ENCODE data around the gene SLC30A1.

Gene SLC30A1

DNA sequence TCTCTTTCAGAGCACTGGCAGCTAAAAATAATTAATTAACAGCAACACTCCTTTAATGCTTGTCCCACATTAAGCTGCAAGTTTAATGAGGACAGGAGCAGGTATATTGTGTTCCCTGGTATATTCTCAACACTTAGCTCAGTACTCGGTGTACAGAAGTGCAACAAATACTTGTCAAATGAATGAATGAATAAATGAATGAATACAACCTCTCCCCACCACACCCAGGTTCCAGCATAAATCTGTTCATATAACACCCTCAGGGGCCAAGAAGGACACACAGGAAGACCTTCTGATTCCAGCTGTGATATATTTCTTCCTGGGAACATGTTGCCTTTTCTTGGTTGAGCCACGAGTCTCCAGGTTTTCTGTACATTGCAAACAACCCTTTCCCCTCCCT, 48.9 kb downstream of the SLC30A1 start:
- Histone ChIP-seq H3K4me1 (ENCODE audit: control insufficient read depth, insufficient read depth, low read length, poor library complexity, severe bottlenecking) (peaks cover 2% of the 10 kb centered on the region), H3K4me3 (ENCODE audit: extremely low read depth, insufficient read depth, low read length, poor library complexity, severe bottlenecking) (no peak overlapping the region), H3K27ac (ENCODE audit: low read depth, low read length, severe bottlenecking) (no peak overlapping the region), H3K9me3 (ENCODE audit: control insufficient read depth, low read length) (no peaks in the 10 kb centered on the region), H3K36me3 (ENCODE audit: control insufficient read depth, insufficient read depth, low read length) (no peaks in the 10 kb centered on the region)
- WGBS, 2 experiments (ENCODE audit: insufficient coverage in 2 of 2), result no CpG with 5 or more reads among the region's 2 CpGs

DNA sequence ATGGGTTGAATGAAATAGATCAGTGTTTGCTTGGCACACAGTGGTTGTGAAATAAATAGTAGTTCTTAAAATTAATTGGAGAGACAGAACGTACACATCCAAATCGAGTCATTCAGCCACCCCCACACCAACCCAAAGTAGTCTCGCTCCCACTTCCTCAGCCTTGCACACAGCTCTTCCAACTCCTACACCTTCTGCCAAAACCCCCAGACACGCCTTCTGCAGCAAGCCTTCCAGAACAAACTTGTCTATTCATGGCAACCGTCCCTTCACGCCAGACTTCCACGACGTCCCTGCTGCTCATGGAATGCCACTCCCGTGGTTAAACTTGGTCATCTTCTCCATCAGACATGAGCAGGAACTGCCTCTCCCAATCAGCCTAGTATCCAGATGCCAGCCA, 49.5 kb downstream of the SLC30A1 start:
- Histone ChIP-seq H3K4me1 (ENCODE audit: control insufficient read depth, insufficient read depth, low read length, poor library complexity, severe bottlenecking) (peaks cover 9% of the 10 kb centered on the region), H3K4me3 (ENCODE audit: extremely low read depth, insufficient read depth, low read length, poor library complexity, severe bottlenecking) (no peak overlapping the region), H3K27ac (ENCODE audit: low read depth, low read length, severe bottlenecking) (no peak overlapping the region), H3K36me3 (ENCODE audit: control insufficient read depth, insufficient read depth, low read length) (no peaks in the 10 kb centered on the region), H3K9me3 (ENCODE audit: control insufficient read depth, low read length) (no peaks in the 10 kb centered on the region)
- 90% methylated on average over 8 to 9 of the region's 9 CpGs for WGBS, 2 experiments (ENCODE audit: insufficient coverage in 2 of 2)

DNA sequence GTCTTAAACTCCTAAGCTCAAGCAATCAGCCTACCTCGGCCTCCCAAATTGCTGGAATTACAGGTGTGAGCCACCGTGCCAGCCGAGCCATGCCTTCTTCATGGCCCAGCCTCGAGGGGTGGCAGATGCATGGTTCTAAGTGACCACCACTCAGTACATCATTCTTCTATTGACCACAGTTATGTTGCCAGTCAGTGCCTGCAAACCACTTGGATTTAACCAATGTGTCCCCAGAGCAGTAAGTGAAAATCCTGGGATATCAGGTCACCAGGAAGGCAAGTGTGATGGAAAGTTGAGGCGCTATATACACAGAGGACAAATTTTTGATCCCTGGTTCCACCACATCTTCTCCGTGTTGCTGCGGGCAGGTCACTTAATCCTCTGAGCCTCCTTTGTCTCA, 50.0 kb downstream of the SLC30A1 start:
- H3K9me3 ChIP-seq (ENCODE audit: control insufficient read depth, low read length), result no peaks in the 10 kb centered on the region
- WGBS, 2 experiments (ENCODE audit: insufficient coverage in 2 of 2), result 88 to 97% methylated on average over 7 of the region's 7 CpGs

DNA sequence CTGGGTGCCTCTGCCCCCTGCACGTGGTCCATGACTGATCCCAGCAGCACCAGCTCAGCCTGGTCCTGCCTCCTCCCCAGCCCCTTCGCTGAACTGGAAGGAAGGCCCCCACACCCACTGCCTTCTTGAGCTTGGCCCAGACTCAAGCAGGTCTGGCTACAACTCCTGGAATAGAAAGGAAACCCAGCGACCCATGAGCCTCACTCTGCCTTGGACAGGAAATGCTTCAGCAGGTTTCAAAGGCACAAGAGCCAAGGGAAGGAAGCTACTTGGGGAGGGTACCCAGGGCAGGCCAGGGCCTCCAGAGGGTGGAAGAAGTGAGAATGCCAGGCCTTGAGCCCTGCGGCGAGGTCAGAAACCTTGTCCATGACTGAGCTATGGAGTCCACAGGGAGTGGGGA, 51.1 kb downstream of the SLC30A1 start:
- H3K4me3 ChIP-seq (ENCODE audit: extremely low read depth, insufficient read depth, low read length, poor library complexity, severe bottlenecking), result no peak overlapping the region
- H3K27ac ChIP-seq (ENCODE audit: low read depth, low read length, severe bottlenecking), result no peak overlapping the region
- H3K4me1 ChIP-seq (ENCODE audit: control insufficient read depth, insufficient read depth, low read length, poor library complexity, severe bottlenecking), result peaks cover 9% of the 10 kb centered on the region
- no peaks in the 10 kb centered on the region for H3K9me3 ChIP-seq (ENCODE audit: control insufficient read depth, low read length)
- WGBS, 2 experiments (ENCODE audit: insufficient coverage in 2 of 2), result 79 to 92% methylated on average over 3 to 5 of the region's 5 CpGs
- no peaks in the 10 kb centered on the region for H3K36me3 ChIP-seq (ENCODE audit: control insufficient read depth, insufficient read depth, low read length)

More for the DNA sequence above, 50.0 kb downstream of the SLC30A1 start:
- Histone ChIP-seq H3K4me1 (ENCODE audit: control insufficient read depth, insufficient read depth, low read length, poor library complexity, severe bottlenecking) (peaks cover 9% of the 10 kb centered on the region), H3K27ac (ENCODE audit: low read depth, low read length, severe bottlenecking) (no peak overlapping the region), H3K4me3 (ENCODE audit: extremely low read depth, insufficient read depth, low read length, poor library complexity, severe bottlenecking) (no peak overlapping the region), H3K36me3 (ENCODE audit: control insufficient read depth, insufficient read depth, low read length) (no peaks in the 10 kb centered on the region)

DNA sequence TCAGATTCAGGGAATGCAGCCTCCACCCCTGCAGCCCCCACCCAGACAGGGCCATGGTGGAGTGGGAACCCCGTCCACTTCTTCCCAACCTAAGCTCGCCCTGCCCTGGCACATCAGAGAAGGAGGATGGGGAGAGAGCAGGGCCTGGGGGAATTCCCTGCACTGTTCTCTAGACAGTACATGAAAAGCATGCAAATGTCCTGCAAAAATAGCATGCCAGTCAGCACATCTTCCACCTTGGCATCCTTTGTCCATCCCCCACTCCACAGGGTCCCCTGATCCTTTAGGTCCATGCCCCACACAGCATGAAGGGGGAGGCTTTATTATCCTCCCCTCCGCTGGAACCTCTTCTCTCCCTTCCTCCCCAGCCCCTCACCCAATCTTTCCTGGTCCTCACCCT, 52.0 kb downstream of the SLC30A1 start:
- no peaks in the 10 kb centered on the region for H3K36me3 ChIP-seq (ENCODE audit: control insufficient read depth, insufficient read depth, low read length)
- H3K4me3 ChIP-seq (ENCODE audit: extremely low read depth, insufficient read depth, low read length, poor library complexity, severe bottlenecking), result no peak overlapping the region
- H3K4me1 ChIP-seq (ENCODE audit: control insufficient read depth, insufficient read depth, low read length, poor library complexity, severe bottlenecking), result peaks cover 9% of the 10 kb centered on the region
- no peak overlapping the region for H3K27ac ChIP-seq (ENCODE audit: low read depth, low read length, severe bottlenecking)
- WGBS, 2 experiments (ENCODE audit: insufficient coverage in 2 of 2), result 82% methylated on average over 3 of the region's 3 CpGs; no CpG with 5 or more reads in 1 of the 2 experiments
- no peaks in the 10 kb centered on the region for H3K9me3 ChIP-seq (ENCODE audit: control insufficient read depth, low read length)

DNA sequence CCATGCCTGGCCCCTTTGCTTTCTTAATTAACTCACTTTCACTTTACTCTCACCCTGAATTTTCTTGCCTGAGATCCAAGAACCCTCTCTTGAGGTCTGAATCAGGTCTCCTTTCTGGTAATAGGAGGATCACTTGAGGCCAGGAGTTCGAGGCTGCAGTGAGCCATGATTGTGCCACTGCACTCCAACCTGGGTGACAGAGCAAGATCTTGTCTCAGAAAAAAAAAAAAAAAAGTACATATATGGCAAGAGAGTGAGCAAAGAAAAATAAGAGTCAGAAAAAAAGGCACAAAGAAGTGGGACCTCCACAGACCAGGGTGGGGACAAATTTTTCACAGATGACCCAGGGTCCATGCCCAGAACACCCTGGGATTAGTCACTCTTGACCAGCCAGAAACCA, 52.9 kb downstream of the SLC30A1 start:
- peaks cover 9% of the 10 kb centered on the region for H3K4me1 ChIP-seq (ENCODE audit: control insufficient read depth, insufficient read depth, low read length, poor library complexity, severe bottlenecking)
- H3K27ac ChIP-seq (ENCODE audit: low read depth, low read length, severe bottlenecking), result no peak overlapping the region
- H3K9me3 ChIP-seq (ENCODE audit: control insufficient read depth, low read length), result no peaks in the 10 kb centered on the region
- WGBS, 2 experiments (ENCODE audit: insufficient coverage in 2 of 2), result 100% methylated on average over 1 of the region's 1 CpG; no CpG with 5 or more reads in 1 of the 2 experiments
- H3K4me3 ChIP-seq (ENCODE audit: extremely low read depth, insufficient read depth, low read length, poor library complexity, severe bottlenecking), result no peak overlapping the region
- no peaks in the 10 kb centered on the region for H3K36me3 ChIP-seq (ENCODE audit: control insufficient read depth, insufficient read depth, low read length)

DNA sequence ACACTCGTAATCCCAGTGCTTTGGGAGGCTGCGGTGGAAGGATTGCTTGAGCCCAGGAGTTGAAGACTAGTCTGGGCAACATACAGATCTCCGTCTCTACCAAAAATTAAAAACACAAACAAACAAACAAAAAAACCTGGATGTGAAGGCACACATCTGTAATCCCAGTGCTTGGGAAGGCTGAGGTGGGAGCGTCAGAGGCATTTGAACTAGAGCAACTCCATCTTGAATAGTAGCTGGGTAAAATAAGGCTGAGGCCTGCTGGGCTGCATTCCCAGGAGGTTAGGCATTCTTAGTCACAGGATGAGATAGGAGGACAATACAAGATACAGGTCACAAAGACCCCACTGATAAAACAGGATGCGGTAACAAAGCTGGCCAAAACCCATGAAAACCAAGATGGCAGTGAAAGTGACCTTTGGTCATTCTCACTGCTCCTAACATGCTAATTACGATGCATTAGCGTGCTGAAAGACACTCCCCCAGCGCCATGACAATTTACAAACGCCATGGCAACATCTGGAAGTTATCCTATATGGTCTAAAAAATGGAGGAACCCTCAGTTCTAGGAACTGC, 53.8 kb downstream of the SLC30A1 start:
- no peak overlapping the region for H3K27ac ChIP-seq (ENCODE audit: low read depth, low read length, severe bottlenecking)
- H3K36me3 ChIP-seq (ENCODE audit: control insufficient read depth, insufficient read depth, low read length), result no peaks in the 10 kb centered on the region
- no peaks in the 10 kb centered on the region for H3K9me3 ChIP-seq (ENCODE audit: control insufficient read depth, low read length)
- peaks cover 9% of the 10 kb centered on the region for H3K4me1 ChIP-seq (ENCODE audit: control insufficient read depth, insufficient read depth, low read length, poor library complexity, severe bottlenecking)
- no peak overlapping the region for H3K4me3 ChIP-seq (ENCODE audit: extremely low read depth, insufficient read depth, low read length, poor library complexity, severe bottlenecking)
- 81 to 91% methylated on average over 3 to 4 of the region's 9 CpGs for WGBS, 2 experiments (ENCODE audit: insufficient coverage in 2 of 2)

DNA sequence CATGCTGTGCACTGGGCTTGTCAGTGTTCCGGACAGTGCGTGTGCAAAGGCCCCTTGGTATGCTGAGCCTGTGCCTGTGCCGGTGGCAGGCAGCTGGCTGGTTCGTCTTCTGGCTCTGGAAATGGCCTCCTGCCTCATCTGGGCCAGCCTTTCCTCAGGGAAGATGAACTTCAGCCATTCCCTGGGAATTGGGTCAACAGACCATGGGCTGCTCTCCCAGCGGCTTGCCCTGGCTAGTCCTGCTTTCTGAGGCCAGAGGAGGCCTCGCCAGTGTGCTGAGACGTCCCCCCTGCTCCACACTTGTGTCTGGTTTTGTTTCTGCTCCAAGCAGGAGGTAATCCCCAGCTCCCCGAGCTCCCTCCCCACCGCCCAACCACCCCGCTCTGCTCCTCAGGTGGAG, 54.4 kb downstream of the SLC30A1 start:
- Histone ChIP-seq H3K4me1 (ENCODE audit: control insufficient read depth, insufficient read depth, low read length, poor library complexity, severe bottlenecking) (peaks cover 9% of the 10 kb centered on the region), H3K9me3 (ENCODE audit: control insufficient read depth, low read length) (no peaks in the 10 kb centered on the region), H3K4me3 (ENCODE audit: extremely low read depth, insufficient read depth, low read length, poor library complexity, severe bottlenecking) (no peak overlapping the region), H3K36me3 (ENCODE audit: control insufficient read depth, insufficient read depth, low read length) (no peaks in the 10 kb centered on the region), H3K27ac (ENCODE audit: low read depth, low read length, severe bottlenecking) (no peak overlapping the region)
- WGBS, 2 experiments (ENCODE audit: insufficient coverage in 2 of 2), result 94 to 97% methylated on average over 5 to 6 of the region's 10 CpGs

DNA sequence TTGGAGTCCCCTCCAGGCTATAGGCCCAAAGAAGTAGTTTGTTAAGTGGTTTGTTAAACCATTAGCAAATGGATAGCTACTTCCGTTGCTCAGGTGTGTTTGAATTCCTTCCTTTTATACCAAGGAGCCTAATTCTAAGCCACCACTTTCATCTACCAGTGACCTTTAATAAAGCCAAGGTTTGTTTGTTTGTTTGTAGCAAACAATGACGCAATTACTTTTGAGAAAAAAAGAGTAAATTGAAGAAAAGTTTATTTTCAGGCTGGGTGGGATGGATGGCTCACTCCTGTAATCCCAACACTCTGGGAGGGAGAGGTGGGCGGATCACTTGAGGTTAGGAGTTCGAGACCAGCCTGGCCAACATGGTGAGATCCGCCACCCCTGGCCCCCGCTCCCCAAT, 56.2 kb downstream of the SLC30A1 start:
- Histone ChIP-seq H3K9me3 (ENCODE audit: control insufficient read depth, low read length) (no peaks in the 10 kb centered on the region), H3K4me1 (ENCODE audit: control insufficient read depth, insufficient read depth, low read length, poor library complexity, severe bottlenecking) (peaks cover 6% of the 10 kb centered on the region), H3K27ac (ENCODE audit: low read depth, low read length, severe bottlenecking) (no peak overlapping the region), H3K4me3 (ENCODE audit: extremely low read depth, insufficient read depth, low read length, poor library complexity, severe bottlenecking) (no peak overlapping the region), H3K36me3 (ENCODE audit: control insufficient read depth, insufficient read depth, low read length) (no peaks in the 10 kb centered on the region)
- WGBS, 2 experiments (ENCODE audit: insufficient coverage in 2 of 2), result 83% methylated on average over 2 of the region's 6 CpGs; no CpG with 5 or more reads in 1 of the 2 experiments

Measured in mesodermal cell (in vitro differentiated cells).